Activated naive CD4-positive, alpha-beta T cell treated with anti-CD3 and anti-CD28 coated beads, Interleukin-2, amount 10 ng/mL, durations not matched to agents 7 days and 5 days (primary cell): ENCODE results near the gene TM9SF2.
A peak's percentile ranks its signal among the peaks of the same experiment; 100 is the strongest.
"Not testable (repeated sequence)": the region's sequence is repeated elsewhere in the genome, so short reads cannot be mapped to it uniquely, and the experiment has no call there.

ENCODE experiments used
- CTCF ChIA-PET: fragments of 350-600 bp; sonication (Branson Sonifier 250); formaldehyde crosslinking; loops from one replicate; lab custom pipeline; 2021; ENCODE audit warnings: antibody characterized with exemption; lab: Charles Lee
- DNase-seq: peaks from one replicate; pipeline ENCODE4 v3.0.0-alpha.2; 2020
- H3K27ac Mint-ChIP-seq: one replicate; pipeline ENCODE4 v1.8.0; 2021; ENCODE audit warnings: mild to moderate bottlenecking, moderate library complexity, mixed read lengths
- H3K27me3 Mint-ChIP-seq: one replicate; pipeline ENCODE4 v1.8.0; 2021; ENCODE audit warnings: mild to moderate bottlenecking, mixed read lengths
- H3K36me3 Mint-ChIP-seq: one replicate; pipeline ENCODE4 v1.8.0; 2021; ENCODE audit warnings: mixed read lengths
- H3K4me1 Mint-ChIP-seq: one replicate; pipeline ENCODE4 v1.8.0; 2021; ENCODE audit warnings: mixed read lengths
- H3K4me3 Mint-ChIP-seq: one replicate; pipeline ENCODE4 v1.8.0; 2021; ENCODE audit warnings: mild to moderate bottlenecking, moderate library complexity, mixed read lengths
- H3K9me3 Mint-ChIP-seq: one replicate; pipeline ENCODE4 v1.8.0; 2021; ENCODE audit warnings: mixed read lengths

TM9SF2 gene

DNA sequence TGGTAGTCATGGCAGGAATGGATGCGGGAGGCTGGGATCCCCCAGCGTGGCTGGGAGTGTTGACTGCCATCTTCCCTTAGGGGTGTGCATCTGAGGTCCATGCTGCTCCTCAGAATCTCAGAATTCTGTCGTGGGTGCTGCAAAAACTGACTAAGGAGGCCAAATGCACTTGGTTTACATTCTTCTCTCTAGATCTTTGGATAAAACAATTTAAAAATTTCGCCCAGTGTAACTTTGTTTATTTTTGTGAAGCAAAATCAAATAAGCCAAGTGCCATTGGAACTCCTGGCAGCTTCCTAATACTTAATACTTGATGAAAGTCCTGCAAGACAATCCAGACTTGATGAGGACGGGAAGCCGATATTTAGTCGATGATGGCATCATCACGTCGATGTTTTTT is 27.8 kb upstream of the TM9SF2 start:
- CTCF ChIA-PET, result interaction anchor here (0.6 to 1.1 kb wide), 2 partner anchors 32 to 254 kb away, joined by 3 read pairs; no protein-coding TSS in a partner anchor
- DNase-seq, result no peak
- H3K27ac Mint-ChIP-seq, result no peak overlapping the region
- H3K27me3 Mint-ChIP-seq, result peaks cover 18% of the 10 kb centered on the region
- H3K4me3 Mint-ChIP-seq, result no peak overlapping the region
- peaks cover 10% of the 10 kb centered on the region for H3K36me3 Mint-ChIP-seq
- H3K9me3 Mint-ChIP-seq, result no peaks in the 10 kb centered on the region
- H3K4me1 Mint-ChIP-seq, result peaks cover 13% of the 10 kb centered on the region

GRCh38 chr13:99476648-99477047 is 24.6 kb upstream of the TM9SF2 start:
- Mint-ChIP-seq H3K9me3 (no peaks in the 10 kb centered on the region), H3K4me3 (no peak overlapping the region), H3K27me3 (peaks cover 6% of the 10 kb centered on the region), H3K4me1 (peaks cover 13% of the 10 kb centered on the region), H3K27ac (peak overlapping the region; percentile 21), H3K36me3 (peaks cover 8% of the 10 kb centered on the region)
- CTCF ChIA-PET, result interaction anchor here (0.7 to 1.5 kb wide), 2 partner anchors 11 to 27 kb away, joined by 4 read pairs; no protein-coding TSS in a partner anchor
- no peak for DNase-seq

DNA sequence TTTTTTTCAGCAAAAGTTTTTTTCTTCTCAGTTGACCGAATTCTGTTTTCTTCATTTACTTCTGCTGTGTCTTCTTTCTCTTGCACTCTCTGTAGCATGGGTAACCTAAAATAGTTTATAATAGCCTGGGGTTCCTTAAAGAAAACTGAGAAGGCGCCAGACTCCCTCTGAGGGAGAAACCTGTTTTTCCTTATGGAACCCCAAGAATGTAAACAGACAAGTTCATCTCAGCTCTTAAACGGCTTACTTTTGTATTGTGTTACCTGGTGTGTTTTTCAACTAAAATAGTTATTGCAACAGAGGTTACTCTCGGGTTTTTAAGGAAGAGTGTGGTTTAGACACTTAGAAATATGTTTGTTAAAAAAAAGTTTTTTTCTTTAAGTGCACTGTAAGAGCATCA is 23.8 kb upstream of the TM9SF2 start:
- CTCF ChIA-PET, result interaction anchor here (0.6 kb wide), 1 partner anchor 64 kb away, joined by 3 read pairs; no protein-coding TSS in a partner anchor
- H3K4me1 Mint-ChIP-seq, result peaks cover 9% of the 10 kb centered on the region
- no peak overlapping the region for H3K4me3 Mint-ChIP-seq
- DNase-seq, result no peak
- H3K9me3 Mint-ChIP-seq, result no peaks in the 10 kb centered on the region
- H3K36me3 Mint-ChIP-seq, result peaks cover 6% of the 10 kb centered on the region
- no peak overlapping the region for H3K27ac Mint-ChIP-seq
- H3K27me3 Mint-ChIP-seq, result no peaks in the 10 kb centered on the region

- no peak for DNase-seq
- Mint-ChIP-seq H3K9me3 (peaks cover 3% of the 10 kb centered on the region), H3K4me3 (no peak overlapping the region), H3K36me3 (peaks cover 8% of the 10 kb centered on the region), H3K27me3 (no peaks in the 10 kb centered on the region), H3K4me1 (peaks cover 27% of the 10 kb centered on the region), H3K27ac (no peak overlapping the region)
- CTCF ChIA-PET, result interaction anchor here (0.8 kb wide), 1 partner anchor 305 kb away, joined by 3 read pairs; no protein-coding TSS in a partner anchor
Observed at GRCh38 chr13:99481366-99481765, 19.9 kb upstream of the TM9SF2 start.

- CTCF ChIA-PET, result interaction anchor here (0.6 to 1.4 kb wide), 5 partner anchors 17 to 48 kb away, joined by 3 to 4 read pairs (median 3); no protein-coding TSS in a partner anchor
- H3K4me1 Mint-ChIP-seq, result peaks cover 31% of the 10 kb centered on the region
- H3K36me3 Mint-ChIP-seq, result peaks cover 21% of the 10 kb centered on the region
- no peak for DNase-seq
- peak overlapping the region; percentile 45 for H3K27ac Mint-ChIP-seq
- H3K9me3 Mint-ChIP-seq, result peaks cover 18% of the 10 kb centered on the region
- no peaks in the 10 kb centered on the region for H3K27me3 Mint-ChIP-seq
- no peak overlapping the region for H3K4me3 Mint-ChIP-seq
Observed at GRCh38 chr13:99484473-99484872, 16.8 kb upstream of the TM9SF2 start.

- Mint-ChIP-seq H3K9me3 (peaks cover 26% of the 10 kb centered on the region), H3K4me1 (peaks cover 31% of the 10 kb centered on the region), H3K27ac (no peak overlapping the region), H3K4me3 (no peak overlapping the region), H3K36me3 (peaks cover 31% of the 10 kb centered on the region), H3K27me3 (no peaks in the 10 kb centered on the region)
- DNase-seq, result no peak
- CTCF ChIA-PET, result no interaction called here
Observed at GRCh38 chr13:99486996-99487395, 14.3 kb upstream of the TM9SF2 start.

DNA sequence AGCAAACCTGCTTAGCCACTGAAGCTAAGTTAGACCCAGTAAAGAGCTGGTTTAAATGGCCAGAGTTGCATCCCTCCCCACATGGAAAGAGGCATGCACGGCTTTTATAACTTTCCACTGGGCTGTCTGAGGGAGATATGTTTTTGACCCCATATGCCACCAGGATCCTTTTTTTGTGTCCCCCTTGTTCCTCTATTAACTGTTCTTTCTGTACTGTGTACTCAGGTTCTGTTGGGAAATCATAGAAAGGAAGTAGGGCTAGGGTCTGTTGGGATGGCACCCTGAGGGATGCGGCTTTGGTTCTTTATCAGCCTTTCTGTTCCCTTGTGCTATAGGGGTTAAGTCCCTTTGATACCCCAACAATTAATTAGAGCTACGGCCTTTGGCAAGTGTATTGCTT is 12.2 kb upstream of the TM9SF2 start:
- Mint-ChIP-seq H3K9me3 (peaks cover 36% of the 10 kb centered on the region), H3K27me3 (no peaks in the 10 kb centered on the region), H3K4me1 (peaks cover 29% of the 10 kb centered on the region), H3K4me3 (no peak overlapping the region), H3K36me3 (peaks cover 46% of the 10 kb centered on the region), H3K27ac (no peak overlapping the region)
- CTCF ChIA-PET, result no interaction called here
- no peak for DNase-seq

DNA sequence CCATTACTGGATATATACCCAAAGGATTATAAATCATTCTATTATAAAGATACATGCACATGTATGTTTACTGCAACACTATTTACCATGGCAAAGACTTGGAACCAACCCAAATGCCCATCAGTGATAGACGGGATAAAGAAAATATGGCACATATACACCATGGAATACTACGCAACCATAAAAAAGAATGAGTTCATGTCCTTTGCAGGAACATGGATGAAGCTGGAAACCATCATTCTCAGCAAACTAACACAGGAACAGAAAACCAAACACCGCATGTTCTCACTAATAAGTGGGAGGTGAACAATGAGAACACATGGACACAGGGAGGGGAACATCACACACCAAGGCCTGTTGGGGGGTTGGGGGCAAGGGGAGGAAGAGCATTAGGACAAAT is 9.5 kb upstream of the TM9SF2 start:
- H3K27me3 Mint-ChIP-seq, H3K27ac Mint-ChIP-seq, CTCF ChIA-PET, H3K4me3 Mint-ChIP-seq, DNase-seq: not testable (repeated sequence)
- Mint-ChIP-seq H3K4me1 (peaks cover 41% of the 10 kb centered on the region), H3K36me3 (peaks cover 51% of the 10 kb centered on the region), H3K9me3 (peaks cover 33% of the 10 kb centered on the region)

- peaks cover 5% of the 10 kb centered on the region for H3K27me3 Mint-ChIP-seq
- peaks cover 43% of the 10 kb centered on the region for H3K36me3 Mint-ChIP-seq
- CTCF ChIA-PET, result interaction anchor here (0.9 to 1.1 kb wide), 2 partner anchors 10 to 48 kb away, joined by 3 read pairs; no protein-coding TSS in a partner anchor
- peaks cover 67% of the 10 kb centered on the region for H3K4me1 Mint-ChIP-seq
- H3K4me3 Mint-ChIP-seq, result peak overlapping the region; percentile 87
- peak; percentile 52 for DNase-seq
- H3K27ac Mint-ChIP-seq, result peak overlapping the region; percentile 100
- peaks cover 26% of the 10 kb centered on the region for H3K9me3 Mint-ChIP-seq
Observed at GRCh38 chr13:99495466-99496183, 5.6 kb upstream of the TM9SF2 start.

- Mint-ChIP-seq H3K4me3 (peak overlapping the region; percentile 87), H3K27me3 (peaks cover 5% of the 10 kb centered on the region), H3K4me1 (peaks cover 76% of the 10 kb centered on the region), H3K36me3 (peaks cover 41% of the 10 kb centered on the region), H3K27ac (peak overlapping the region; percentile 100), H3K9me3 (peaks cover 22% of the 10 kb centered on the region)
- peak; percentile 86 for DNase-seq
- CTCF ChIA-PET, result interaction anchor here (0.7 to 1.3 kb wide), 4 partner anchors 9 to 49 kb away, joined by 3 to 4 read pairs (median 3); no protein-coding TSS in a partner anchor
Observed at GRCh38 chr13:99496184-99497142, 4.8 kb upstream of the TM9SF2 start.

GRCh38 chr13:99498171-99499161 is 2.8 kb upstream of the TM9SF2 start:
- Mint-ChIP-seq H3K36me3 (peaks cover 39% of the 10 kb centered on the region), H3K4me1 (peaks cover 88% of the 10 kb centered on the region), H3K27me3 (peaks cover 5% of the 10 kb centered on the region), H3K9me3 (peaks cover 9% of the 10 kb centered on the region), H3K27ac (peak overlapping the region; percentile 100), H3K4me3 (peak overlapping the region; percentile 87)
- DNase-seq, result peak; percentile 98
- CTCF ChIA-PET, result interaction anchor here (1.2 to 1.3 kb wide), 2 partner anchors 12 to 62 kb away, joined by 3 to 4 read pairs; no protein-coding TSS in a partner anchor

DNA sequence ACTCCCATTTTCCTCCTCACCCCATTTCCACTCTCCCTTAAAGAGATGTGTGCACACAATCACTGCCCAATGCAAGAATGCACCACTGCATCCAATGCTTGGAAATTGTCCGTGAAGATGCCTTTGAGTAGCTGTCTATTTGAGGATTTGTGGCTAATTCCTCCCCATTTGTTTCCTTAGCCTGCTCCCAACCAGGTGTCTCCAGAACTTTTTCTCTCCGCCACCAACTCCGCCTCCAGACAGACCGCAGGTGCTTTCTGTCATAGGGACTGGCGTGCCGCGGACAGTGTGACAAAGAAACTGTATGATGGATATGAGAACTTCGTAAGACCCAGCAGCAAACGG is 461 bp upstream of the TM9SF2 start:
- Mint-ChIP-seq H3K36me3 (peaks cover 26% of the 10 kb centered on the region), H3K27ac (peak overlapping the region; percentile 97), H3K9me3 (peaks cover 5% of the 10 kb centered on the region), H3K4me3 (peak overlapping the region; percentile 93), H3K4me1 (peaks cover 86% of the 10 kb centered on the region), H3K27me3 (peaks cover 5% of the 10 kb centered on the region)
- CTCF ChIA-PET, result interaction anchor here (0.7 to 1.4 kb wide), 2 partner anchors 15 to 105 kb away, joined by 3 to 4 read pairs; partner anchors contain the start of gene CLYBL
- DNase-seq, result no peak

DNA sequence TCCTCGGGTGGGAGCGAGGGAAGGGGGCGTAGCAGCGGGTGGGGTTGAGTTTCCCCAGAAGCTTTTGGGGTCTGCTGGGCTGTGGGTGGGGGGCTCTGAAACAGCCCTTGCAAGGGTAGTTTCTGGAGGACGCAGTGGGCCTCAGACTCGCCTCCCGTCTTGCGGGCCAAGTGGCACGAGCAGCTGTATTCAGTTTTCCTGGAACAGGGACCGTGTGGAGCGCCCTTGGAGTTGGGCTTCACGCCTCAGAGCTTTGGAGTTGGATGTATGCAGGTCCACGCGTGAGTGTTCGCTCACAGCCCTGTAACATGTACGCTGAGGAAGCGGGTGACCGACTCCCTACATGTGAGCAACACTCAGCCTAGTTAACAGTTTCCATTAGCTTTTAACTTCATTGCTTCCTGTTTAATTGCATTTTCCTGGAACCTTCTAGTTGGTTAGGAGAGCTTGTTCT is 603 bp downstream of the TM9SF2 start:
- Mint-ChIP-seq H3K4me3 (peak overlapping the region; percentile 93), H3K4me1 (peaks cover 86% of the 10 kb centered on the region), H3K27me3 (peaks cover 5% of the 10 kb centered on the region), H3K9me3 (peaks cover 5% of the 10 kb centered on the region), H3K36me3 (peaks cover 33% of the 10 kb centered on the region), H3K27ac (peak overlapping the region; percentile 97)
- DNase-seq, result peak; percentile 46
- CTCF ChIA-PET, result interaction anchor here (0.7 to 6.5 kb wide), 6 partner anchors 11 to 1628 kb away, joined by 3 to 39 read pairs (median 4); no protein-coding TSS in a partner anchor
